HEK293T (cell line): ENCODE data around the gene NBAS.

Experiments
- CTCF ChIA-PET: fragments of 350-600 bp; formaldehyde crosslinking; extraction: SDS; loops from one replicate; lab custom pipeline; 2021; ENCODE audit warnings: antibody characterized with exemption, inconsistent platforms; lab: Yijun Ruan, JAX
- POLR2A ChIA-PET: fragments of 350-600 bp; formaldehyde crosslinking; extraction: SDS; loops from one replicate; lab custom pipeline; 2020; ENCODE audit warnings: antibody characterized with exemption, inconsistent platforms; lab: Yijun Ruan, JAX
- DNase-seq: peaks from one replicate; pipeline ENCODE4 v3.0.0; 2012; ENCODE audit warnings: mixed read lengths; ENCODE audit errors: extremely low spot score
- ARNT ChIP-seq: fragments of 450-650 bp; IDR thresholded peaks from 2 replicates; pipeline ENCODE4 v1.6.1; 2017; ENCODE audit warnings: mild to moderate bottlenecking
- BHLHE40 ChIP-seq: fragments of 450-650 bp; IDR thresholded peaks from 2 replicates; pipeline ENCODE4 v1.6.1; 2016; ENCODE audit warnings: mild to moderate bottlenecking, moderate library complexity, borderline replicate concordance
- CTBP1 ChIP-seq: fragments of 450-650 bp; IDR thresholded peaks from 2 replicates; pipeline ENCODE4 v1.6.1; 2016; ENCODE audit warnings: borderline replicate concordance
- ELF4 ChIP-seq: fragments of 450-650 bp; IDR thresholded peaks from 2 replicates; pipeline ENCODE4 v1.6.1; 2017; ENCODE audit warnings: antibody characterized with exemption
- FOXA1 ChIP-seq: fragments of 450-650 bp; IDR thresholded peaks from 2 replicates; pipeline ENCODE4 v1.6.1; 2016; ENCODE audit warnings: mild to moderate bottlenecking
- FOXK2 ChIP-seq: fragments of 450-650 bp; IDR thresholded peaks from 2 replicates; pipeline ENCODE4 v1.6.1; 2016; ENCODE audit warnings: mild to moderate bottlenecking
- FOXM1 ChIP-seq: fragments of 450-650 bp; IDR thresholded peaks from 2 replicates; pipeline ENCODE4 v1.6.1; 2017; ENCODE audit warnings: mild to moderate bottlenecking, borderline replicate concordance
- HDGF ChIP-seq: fragments of 450-650 bp; IDR thresholded peaks from 2 replicates; pipeline ENCODE4 v1.6.1; 2017; ENCODE audit warnings: antibody characterized with exemption, borderline replicate concordance
- L3MBTL2 ChIP-seq: fragments of 450-650 bp; conservative IDR thresholded peaks from 2 replicates; pipeline ENCODE4 v1.6.1; 2016; ENCODE audit warnings: mild to moderate bottlenecking
- LEF1 ChIP-seq: fragments of 450-650 bp; IDR thresholded peaks from 2 replicates; pipeline ENCODE4 v1.6.1; 2017; ENCODE audit warnings: mild to moderate bottlenecking, borderline replicate concordance
- NFRKB ChIP-seq: fragments of 450-650 bp; IDR thresholded peaks from 2 replicates; pipeline ENCODE4 v1.6.1; 2016; ENCODE audit warnings: mild to moderate bottlenecking, moderate library complexity
- PKNOX1 ChIP-seq: fragments of 450-650 bp; IDR thresholded peaks from 2 replicates; pipeline ENCODE4 v1.6.1; 2016
- SP1 ChIP-seq: fragments of 450-650 bp; IDR thresholded peaks from 2 replicates; pipeline ENCODE4 v1.6.1; 2017
- SUZ12 ChIP-seq: fragments of 450-650 bp; IDR thresholded peaks from 2 replicates; pipeline ENCODE4 v1.6.1; 2016; ENCODE audit warnings: mild to moderate bottlenecking
- TARDBP ChIP-seq: fragments of 450-650 bp; IDR thresholded peaks from 2 replicates; pipeline ENCODE4 v1.6.1; 2016
- ZNF384 ChIP-seq: fragments of 450-650 bp; IDR thresholded peaks from 2 replicates; pipeline ENCODE4 v1.6.1; 2016

The NBAS gene

DNA sequence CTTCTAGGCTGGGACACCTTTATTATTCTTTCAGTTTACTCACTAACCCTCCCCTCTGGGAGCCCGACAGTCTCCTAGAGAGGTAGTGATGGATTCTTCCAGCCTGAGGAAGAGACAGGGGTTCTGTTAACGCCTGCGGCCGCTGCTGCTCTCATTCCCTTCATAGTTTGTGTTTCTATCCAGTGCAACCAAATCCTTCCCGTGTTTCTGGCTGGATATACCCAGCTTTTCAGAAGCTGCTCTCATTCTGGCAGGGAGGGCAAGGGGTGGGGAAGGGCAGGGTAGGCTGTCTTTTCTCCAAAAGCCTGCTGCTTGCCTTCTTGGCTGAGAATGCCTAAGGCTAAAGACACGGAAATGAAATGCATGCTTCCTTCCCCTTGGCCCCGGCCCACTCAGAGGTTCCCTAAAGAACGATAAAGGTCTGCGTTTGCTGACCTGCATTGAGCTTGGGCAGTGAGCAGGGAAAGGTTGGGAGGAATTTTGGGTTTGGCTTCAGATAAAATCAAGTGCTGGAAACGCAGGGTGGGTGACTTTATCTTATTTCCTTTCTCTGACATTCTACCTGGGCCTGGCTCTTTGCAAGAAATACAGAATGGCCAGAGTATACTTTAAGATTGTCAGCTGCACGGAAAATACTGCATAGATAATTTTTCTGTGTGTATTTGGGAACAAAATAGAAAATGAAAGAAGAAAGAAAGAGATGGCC lies 390.9 kb downstream of the NBAS start:
- ChIA-PET POLR2A (no interaction called here), CTCF (no interaction called here)
- no peak for TF ChIP-seq L3MBTL2
- no peak for TF ChIP-seq FOXA1
- no peak for TF ChIP-seq ARNT
- TF ChIP-seq SP1, result no peak
- no peak for TF ChIP-seq ZNF384
- no peak for TF ChIP-seq FOXM1
- TF ChIP-seq TARDBP, result no peak
- no peak for TF ChIP-seq SUZ12
- no peak for TF ChIP-seq NFRKB
- no peak for TF ChIP-seq CTBP1
- no peak for TF ChIP-seq PKNOX1
- TF ChIP-seq BHLHE40, result no peak
- no peak for TF ChIP-seq LEF1
- TF ChIP-seq FOXK2, result no peak
- TF ChIP-seq HDGF, result no peak
- no peak for TF ChIP-seq ELF4
- DNase-seq, result no peak

DNA sequence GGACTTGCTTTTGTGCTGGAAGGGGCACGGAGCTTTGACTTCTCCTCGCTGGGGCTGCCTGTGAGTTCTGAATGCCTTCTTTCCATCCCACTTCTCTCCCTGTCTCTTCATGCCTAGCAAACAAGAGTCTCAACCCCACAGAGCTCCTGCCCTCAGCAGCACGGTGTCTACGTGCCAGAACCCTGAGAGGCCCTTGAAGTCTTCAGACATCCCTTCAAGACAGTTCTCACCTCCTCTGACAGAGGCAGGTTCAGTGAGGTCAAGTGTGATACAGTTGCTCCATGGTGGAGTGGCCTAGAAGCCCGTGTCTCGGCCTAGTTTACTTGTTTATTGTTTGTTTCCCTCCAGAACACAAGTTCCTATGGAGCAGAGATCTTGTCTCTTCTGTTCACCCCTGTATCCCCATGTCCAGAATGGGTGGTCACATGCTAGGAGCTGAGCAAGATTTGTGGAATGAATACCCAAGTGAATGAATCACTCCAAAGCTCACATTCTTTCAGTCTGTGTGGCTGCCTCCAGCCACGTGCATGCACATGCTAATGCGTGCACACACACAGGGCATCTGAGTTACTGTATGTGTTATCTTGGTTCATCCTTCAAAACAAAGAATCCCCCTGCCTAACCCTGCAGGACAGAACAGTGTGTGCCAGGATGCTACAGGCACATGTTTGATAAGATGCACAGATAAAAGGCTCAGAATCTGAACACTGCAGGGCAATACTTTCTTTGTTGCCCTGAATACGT lies 391.6 kb downstream of the NBAS start:
- ChIA-PET CTCF (no interaction called here), POLR2A (no interaction called here)
- no peak for TF ChIP-seq ARNT
- no peak for DNase-seq

- DNase-seq, result no peak
- POLR2A ChIA-PET, result no interaction called here
- CTCF ChIA-PET, result no interaction called here
- no peak for TF ChIP-seq BHLHE40
- no peak for TF ChIP-seq ZNF384
- TF ChIP-seq TARDBP, result no peak
- TF ChIP-seq PKNOX1, result no peak
- no peak for TF ChIP-seq FOXM1
- no peak for TF ChIP-seq NFRKB
- no peak for TF ChIP-seq LEF1
- TF ChIP-seq ELF4, result no peak
- TF ChIP-seq SUZ12, result no peak
- TF ChIP-seq FOXA1, result no peak
- no peak for TF ChIP-seq SP1
- TF ChIP-seq CTBP1, result no peak
- TF ChIP-seq HDGF, result no peak
- TF ChIP-seq L3MBTL2, result no peak
- TF ChIP-seq ARNT, result no peak
- no peak for TF ChIP-seq FOXK2
Measured at GRCh38 chr2:15168116-15168515, 393.0 kb downstream of the NBAS start.

GRCh38 chr2:15166878-15167277 lies 394.3 kb downstream of the NBAS start:
- TF ChIP-seq ELF4 (no peak), TARDBP (no peak), HDGF (no peak)
- DNase-seq, result no peak
- ChIA-PET POLR2A (no interaction called here), CTCF (no interaction called here)

- no peak for TF ChIP-seq ARNT
- no peak for DNase-seq
- ChIA-PET POLR2A (no interaction called here), CTCF (no interaction called here)
Measured at GRCh38 chr2:15163326-15163725, 397.8 kb downstream of the NBAS start.

GRCh38 chr2:15162620-15163019 lies 398.5 kb downstream of the NBAS start:
- CTCF ChIA-PET, result no interaction called here
- no peak for DNase-seq
- POLR2A ChIA-PET, result no interaction called here
- TF ChIP-seq BHLHE40 (no peak), SP1 (no peak)

- POLR2A ChIA-PET, result no interaction called here
- TF ChIP-seq CTBP1 (no peak), HDGF (no peak), SUZ12 (no peak), LEF1 (no peak), PKNOX1 (no peak), ZNF384 (no peak), FOXA1 (no peak), L3MBTL2 (no peak)
- CTCF ChIA-PET, result interaction anchor here (0.7 to 0.8 kb wide), 3 partner anchors 10 to 1486 kb away, joined by 3 to 4 read pairs (median 3); no protein-coding TSS in a partner anchor
- DNase-seq, result no peak
Measured at GRCh38 chr2:15160201-15160991, 400.7 kb downstream of the NBAS start.
